Naive thymus-derived CD4-positive, alpha-beta T cell (primary cell): ENCODE data around the gene LRCH1. TPM values are rescaled to one million over a fixed set of nuclear protein-coding genes. Genes with fewer than 3 reads are reported as not detected.

Experiments used
- ATAC-seq: fragments of 150-1000 bp; cut with Tn5 transposase; 2 replicates; pipeline ENCODE4 v1.10.0; 2021; ENCODE audit warnings: mild to moderate bottlenecking, moderate library complexity
- CTCF ChIA-PET: fragments of 350-600 bp; sonication (Branson Sonifier 250); formaldehyde crosslinking; loops from one replicate; lab custom pipeline; 2021; ENCODE audit warnings: antibody characterized with exemption; lab: Charles Lee
- POLR2A ChIA-PET: fragments of 350-600 bp; sonication (Branson Sonifier 250); formaldehyde crosslinking; loops from one replicate; lab custom pipeline; 2021; ENCODE audit warnings: antibody characterized with exemption, inconsistent platforms; lab: Charles Lee
- DNase-seq, 9 donors: peaks; one replicate each; pipeline versions ENCODE4 v3.0.0 to v3.0.0-alpha.2; 2020 to 2022; ENCODE audit warnings: mixed read lengths in 1 of 9
- H3K27ac ChIP-seq: one replicate; pipeline ENCODE4 v1.7.0; 2013; ENCODE audit warnings: mild to moderate bottlenecking, low read depth, low read length, moderate library complexity
- H3K27me3 ChIP-seq, 2 donors: one replicate each; pipeline ENCODE4 v1.7.0; 2013; ENCODE audit warnings: low read length in 2 of 2, mild to moderate bottlenecking in 2 of 2, moderate library complexity in 2 of 2; ENCODE audit not compliant: control insufficient read depth in 2 of 2, insufficient read depth in 2 of 2
- H3K36me3 ChIP-seq, 3 experiments: 1 replicate in 2 of 3; 2 replicates in 1 of 3; pipeline ENCODE4 v1.7.0; 2013; ENCODE audit warnings: low read length in 3 of 3, mild to moderate bottlenecking in 3 of 3, moderate library complexity in 1 of 3; ENCODE audit not compliant: insufficient read depth in 3 of 3, control insufficient read depth in 2 of 3
- H3K4me1 ChIP-seq, 2 donors: one replicate each; pipeline ENCODE4 v1.7.0; 2013; ENCODE audit warnings: low read length in 2 of 2, mild to moderate bottlenecking in 2 of 2, moderate library complexity in 1 of 2; ENCODE audit not compliant: control insufficient read depth in 2 of 2, insufficient read depth in 2 of 2
- H3K4me3 ChIP-seq: 2 replicates; pipeline ENCODE4 v1.7.0; 2013; ENCODE audit warnings: mild to moderate bottlenecking, low read length
- H3K9me3 ChIP-seq, 3 experiments: 1 replicate in 2 of 3; 2 replicates in 1 of 3; pipeline ENCODE4 v1.7.0; 2013; ENCODE audit warnings: low read length in 3 of 3; ENCODE audit not compliant: control insufficient read depth in 2 of 3
- H3K27ac Mint-ChIP-seq, 9 donors: one replicate each; pipeline ENCODE4 v1.8.0; 2020 to 2022; ENCODE audit warnings: mixed read lengths in 9 of 9, mild to moderate bottlenecking in 8 of 9, moderate library complexity in 5 of 9, inconsistent platforms in 2 of 9
- H3K27me3 Mint-ChIP-seq, 5 donors: one replicate each; pipeline ENCODE4 v1.8.0; 2021 to 2022; ENCODE audit warnings: mixed read lengths in 5 of 5, mild to moderate bottlenecking in 1 of 5
- H3K36me3 Mint-ChIP-seq, 5 donors: one replicate each; pipeline ENCODE4 v1.8.0; 2020 to 2022; ENCODE audit warnings: mixed read lengths in 5 of 5, mild to moderate bottlenecking in 3 of 5, inconsistent platforms in 1 of 5
- H3K4me1 Mint-ChIP-seq, 7 donors: one replicate each; pipeline ENCODE4 v1.8.0; 2020 to 2022; ENCODE audit warnings: mixed read lengths in 7 of 7, mild to moderate bottlenecking in 3 of 7, inconsistent platforms in 1 of 7
- H3K4me3 Mint-ChIP-seq, 10 donors: one replicate each; pipeline ENCODE4 v1.8.0; 2020 to 2022; ENCODE audit warnings: mild to moderate bottlenecking in 10 of 10, mixed read lengths in 10 of 10, moderate library complexity in 6 of 10, inconsistent platforms in 2 of 10
- H3K9me3 Mint-ChIP-seq, 11 donors: one replicate each; pipeline ENCODE4 v1.8.0; 2020 to 2022; ENCODE audit warnings: mixed read lengths in 11 of 11, mild to moderate bottlenecking in 4 of 11, inconsistent platforms in 1 of 11, moderate library complexity in 1 of 11
- intact Hi-C, 2 donors: fragments of 100-400 bp; cut with micrococcal nuclease; formaldehyde crosslinking; loops; one replicate each; pipeline ENCODE4 v1.15.1; 2023
- polyA plus RNA-seq, 2 donors: library from polyadenylated mRNA; unstranded; fragments of 300-500 nt; fragmentation: Illumina TruSeq; gene quantifications; one replicate each; pipeline ENCODE4 v1.2.3, GENCODE V29; 2021
- total RNA-seq, 6 experiments: library from RNA in 5 of 6; stranded (reverse) in 5 of 6; gene quantifications; 1 replicate in 5 of 6; 2 replicates in 1 of 6; pipeline ENCODE4 v1.2.3 and lab custom pipeline; 2021 to 2026

The LRCH1 gene
- total and polyA plus RNA-seq, 7 experiments from 2014 or later = 4.1 to 24.2 (median 15.2) TPM

GRCh38 chr13:46554951-46555350, 2.0 kb downstream of the LRCH1 start:
- ChIA-PET POLR2A (no interaction called here), CTCF (interaction anchor here (1.2 kb wide), 1 partner anchor 36 kb away, joined by 3 read pairs; no protein-coding TSS in a partner anchor)
- Histone ChIP-seq H3K9me3 (no peaks in the 10 kb centered on the region), H3K27me3 (no peaks in the 10 kb centered on the region), H3K36me3 (peaks cover 0 to 7% (median 0%) of the 10 kb centered on the region in 3 experiments), H3K4me1 (peaks cover 26 to 29% of the 10 kb centered on the region in 2 donors), H3K27ac (peak overlapping the region; percentile 82), H3K4me3 (peak overlapping the region; percentile 90)
- intact Hi-C loops = loop anchor here (1.0 to 10.0 kb wide), 16 partner anchors 14 to 1978 kb away; partner anchors contain the start of genes ESD (in 2 of the 2), ZC3H13 (in 2 of the 2), GPALPP1 (in 1 of the 2) and LCP1 (in 1 of the 2)
- no peak for ATAC-seq
- peak overlapping the region; percentile 70 to 96 (median 88) for H3K27ac Mint-ChIP-seq
- H3K4me1 Mint-ChIP-seq = peaks cover 35 to 68% (median 55%) of the 10 kb centered on the region in 7 donors
- H3K36me3 Mint-ChIP-seq = peaks cover 0 to 7% (median 0%) of the 10 kb centered on the region in 5 donors
- H3K27me3 Mint-ChIP-seq = peaks cover 0 to 2% (median 0%) of the 10 kb centered on the region in 5 donors
- H3K4me3 Mint-ChIP-seq = peak overlapping the region; percentile 92 to 99 (median 95)
- DNase-seq = no peak
- H3K9me3 Mint-ChIP-seq = no peaks in the 10 kb centered on the region

- ChIA-PET CTCF (interaction anchor here (0.6 to 1.2 kb wide), 2 partner anchors 35 to 92 kb away, joined by 3 to 4 read pairs; no protein-coding TSS in a partner anchor), POLR2A (no interaction called here)
- DNase-seq (no peak), ATAC-seq (no peak)
- Histone ChIP-seq H3K4me1 (peaks cover 26 to 29% of the 10 kb centered on the region in 2 donors), H3K4me3 (no peak overlapping the region), H3K36me3 (peaks cover 0 to 7% (median 0%) of the 10 kb centered on the region in 3 experiments), H3K9me3 (no peaks in the 10 kb centered on the region), H3K27ac (peak overlapping the region; percentile 82), H3K27me3 (no peaks in the 10 kb centered on the region)
- no peaks in the 10 kb centered on the region for H3K9me3 Mint-ChIP-seq
- intact Hi-C loops = loop anchor here (2.0 to 10.0 kb wide), 3 partner anchors 13 to 711 kb away; partner anchors contain the start of gene LCP1 (in 1 of the 2)
- peaks cover 0 to 7% (median 0%) of the 10 kb centered on the region in 5 donors for H3K36me3 Mint-ChIP-seq
- peak overlapping the region in 7 of 9 donors; percentile 70 to 96 (median 85) for H3K27ac Mint-ChIP-seq
- H3K4me1 Mint-ChIP-seq = peaks cover 35 to 68% (median 55%) of the 10 kb centered on the region in 7 donors
- H3K4me3 Mint-ChIP-seq = peak overlapping the region in 8 of 10 donors; percentile 92 to 99 (median 96)
- peaks cover 0 to 2% (median 0%) of the 10 kb centered on the region in 5 donors for H3K27me3 Mint-ChIP-seq
Observed at GRCh38 chr13:46555722-46556417, 2.9 kb downstream of the LRCH1 start.

- Histone ChIP-seq H3K4me3 (no peak overlapping the region), H3K9me3 (no peaks in the 10 kb centered on the region), H3K27me3 (no peaks in the 10 kb centered on the region), H3K27ac (no peak overlapping the region), H3K4me1 (peaks cover 21 to 29% of the 10 kb centered on the region in 2 donors), H3K36me3 (peaks cover 0 to 7% (median 0%) of the 10 kb centered on the region in 3 experiments)
- peaks cover 0 to 7% (median 0%) of the 10 kb centered on the region in 5 donors for H3K36me3 Mint-ChIP-seq
- DNase-seq (no peak), ATAC-seq (no peak)
- peaks cover 0 to 2% (median 0%) of the 10 kb centered on the region in 5 donors for H3K27me3 Mint-ChIP-seq
- H3K9me3 Mint-ChIP-seq = no peaks in the 10 kb centered on the region
- intact Hi-C loops = loop anchor here (10.0 kb wide), 2 partner anchors 372 to 712 kb away; partner anchors contain the start of gene LCP1 (in 1 of the 2)
- CTCF ChIA-PET = interaction anchor here (1.2 kb wide), 1 partner anchor 35 kb away, joined by 3 read pairs; no protein-coding TSS in a partner anchor
- H3K4me3 Mint-ChIP-seq = peak overlapping the region in 1 of 10 donors; percentile 96
- peaks cover 34 to 66% (median 52%) of the 10 kb centered on the region in 7 donors for H3K4me1 Mint-ChIP-seq
- peak overlapping the region in 4 of 9 donors; percentile 43 to 96 (median 67) for H3K27ac Mint-ChIP-seq
- POLR2A ChIA-PET = no interaction called here
Observed at GRCh38 chr13:46556418-46556779, 3.4 kb downstream of the LRCH1 start.

DNA sequence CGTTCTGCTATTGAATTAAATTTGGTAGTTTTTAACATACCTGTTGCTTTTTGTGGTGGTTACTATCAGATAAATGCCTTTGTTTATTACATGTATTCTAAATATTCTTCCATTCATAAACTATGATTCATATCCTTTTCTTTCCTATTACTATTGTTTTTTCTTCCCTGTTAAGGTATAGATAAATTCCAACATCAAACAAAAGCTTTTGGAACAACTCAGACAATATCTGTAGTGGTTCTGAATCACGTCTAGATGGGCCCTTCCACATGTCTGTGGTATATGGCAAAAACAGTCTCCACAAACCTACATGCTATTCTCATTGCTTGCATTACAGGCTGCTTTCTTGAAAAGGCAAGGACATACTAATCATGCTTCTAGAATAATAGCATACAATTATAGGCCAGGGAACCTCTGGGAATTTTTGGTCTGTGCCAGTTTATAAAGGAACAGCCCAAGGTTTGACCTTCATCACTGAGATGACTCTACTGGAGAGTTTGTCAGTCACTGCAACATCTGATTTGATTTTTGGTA, 6.4 kb downstream of the LRCH1 start:
- Histone ChIP-seq H3K9me3 (no peaks in the 10 kb centered on the region), H3K36me3 (no peaks in the 10 kb centered on the region), H3K4me3 (no peak overlapping the region), H3K27me3 (no peaks in the 10 kb centered on the region), H3K27ac (no peak overlapping the region), H3K4me1 (peaks cover 8 to 18% of the 10 kb centered on the region in 2 donors)
- ATAC-seq (no peak), DNase-seq (no peak)
- H3K4me3 Mint-ChIP-seq = no peak overlapping the region
- CTCF ChIA-PET = no interaction called here
- peaks cover 25 to 53% (median 38%) of the 10 kb centered on the region in 7 donors for H3K4me1 Mint-ChIP-seq
- no peaks in the 10 kb centered on the region for H3K27me3 Mint-ChIP-seq
- intact Hi-C loops = loop anchor here (10.0 kb wide), 2 partner anchors 375 to 715 kb away; partner anchors contain the start of gene LCP1 (in 1 of the 2)
- no peaks in the 10 kb centered on the region for H3K9me3 Mint-ChIP-seq
- POLR2A ChIA-PET = no interaction called here
- H3K36me3 Mint-ChIP-seq = peaks cover 0 to 7% (median 0%) of the 10 kb centered on the region in 5 donors
- no peak overlapping the region for H3K27ac Mint-ChIP-seq

- Mint-ChIP-seq H3K27ac (no peak overlapping the region), H3K4me1 (peaks cover 15 to 50% (median 36%) of the 10 kb centered on the region in 7 donors), H3K9me3 (no peaks in the 10 kb centered on the region), H3K27me3 (no peaks in the 10 kb centered on the region), H3K4me3 (no peak overlapping the region), H3K36me3 (peaks cover 0 to 4% (median 0%) of the 10 kb centered on the region in 5 donors)
- DNase-seq (no peak), ATAC-seq (no peak)
- POLR2A ChIA-PET = no interaction called here
- H3K4me1 ChIP-seq = peaks cover 0 to 4% of the 10 kb centered on the region in 2 donors
- H3K36me3 ChIP-seq = no peaks in the 10 kb centered on the region
- H3K27me3 ChIP-seq = no peaks in the 10 kb centered on the region
- CTCF ChIA-PET = interaction anchor here (1.4 kb wide), 1 partner anchor 9 kb away, joined by 5 read pairs; no protein-coding TSS in a partner anchor
- no peak overlapping the region for H3K4me3 ChIP-seq
- intact Hi-C loops = no loop called here
- H3K9me3 ChIP-seq = no peaks in the 10 kb centered on the region
- no peak overlapping the region for H3K27ac ChIP-seq
Observed at GRCh38 chr13:46560778-46561177, 7.8 kb downstream of the LRCH1 start.

DNA sequence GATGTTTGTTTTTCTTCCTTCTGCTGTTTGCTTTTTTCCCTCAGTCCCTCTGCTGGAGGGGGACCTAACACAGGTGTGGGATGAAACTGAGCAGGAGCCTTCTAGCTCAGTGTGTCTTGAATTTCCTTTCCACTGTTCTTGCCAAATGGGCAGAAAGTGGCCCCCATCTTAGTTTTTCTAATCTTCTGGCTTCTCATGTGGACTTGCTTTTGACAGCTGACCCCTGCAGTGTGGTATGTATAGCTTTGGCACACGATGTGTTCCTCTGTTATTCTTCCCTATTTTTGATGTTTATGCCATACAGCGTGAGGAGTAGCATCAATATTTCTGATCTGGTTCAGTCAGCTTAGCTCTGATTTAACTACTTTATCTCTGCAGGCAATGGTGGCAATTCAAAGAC, 8.3 kb downstream of the LRCH1 start:
- DNase-seq = no peak
- no peaks in the 10 kb centered on the region for H3K9me3 ChIP-seq
- no peak overlapping the region for H3K27ac ChIP-seq
- no peaks in the 10 kb centered on the region for H3K9me3 Mint-ChIP-seq
- no peak overlapping the region for H3K27ac Mint-ChIP-seq
- no peak for ATAC-seq
- H3K4me3 ChIP-seq = no peak overlapping the region
- ChIA-PET CTCF (interaction anchor here (1.4 kb wide), 1 partner anchor 9 kb away, joined by 5 read pairs; no protein-coding TSS in a partner anchor), POLR2A (no interaction called here)
- H3K4me3 Mint-ChIP-seq = no peak overlapping the region
- intact Hi-C loops = no loop called here
- peaks cover 0 to 4% (median 0%) of the 10 kb centered on the region in 5 donors for H3K36me3 Mint-ChIP-seq
- H3K36me3 ChIP-seq = no peaks in the 10 kb centered on the region
- H3K4me1 ChIP-seq = no peaks in the 10 kb centered on the region
- peaks cover 15 to 50% (median 33%) of the 10 kb centered on the region in 7 donors for H3K4me1 Mint-ChIP-seq
- H3K27me3 ChIP-seq = no peaks in the 10 kb centered on the region
- no peaks in the 10 kb centered on the region for H3K27me3 Mint-ChIP-seq
